ENCODE results near the gene CHST11.

The CHST11 gene

DNA sequence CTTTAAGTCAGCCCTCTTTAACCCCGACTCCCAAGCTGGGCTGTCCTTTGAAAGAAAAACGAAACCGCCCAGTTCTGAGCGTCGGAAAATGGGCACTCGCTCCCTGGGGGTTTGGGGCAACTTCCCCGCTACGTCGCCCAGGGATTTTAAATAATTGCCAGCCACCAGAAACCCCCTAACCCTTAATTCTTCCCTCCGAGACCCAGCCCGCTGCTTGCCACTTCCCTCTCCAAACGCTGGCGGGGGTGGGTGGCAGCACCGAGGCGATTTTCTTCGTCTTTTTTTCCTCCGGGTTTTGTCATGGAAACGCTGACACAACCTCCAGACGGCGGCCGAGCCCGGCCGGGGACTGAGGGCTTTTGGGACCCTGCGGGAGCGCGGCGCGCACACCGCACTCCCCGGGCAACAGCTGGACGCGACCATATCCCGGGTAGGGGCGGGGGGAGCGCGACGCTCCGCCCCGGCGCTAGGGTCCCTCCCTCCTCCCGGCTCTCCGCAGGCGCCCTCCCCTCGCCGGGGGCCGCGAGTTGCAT is at the start of gene CHST11:
Gene CHST11, plus strand, starts transcription at position 532 of the 533 bp plus-strand sequence.
- peak; percentile 52 to 62 for DNase-seq (ENCODE audit: low read depth in 2 of 2, low spot score in 1 of 2)

DNA sequence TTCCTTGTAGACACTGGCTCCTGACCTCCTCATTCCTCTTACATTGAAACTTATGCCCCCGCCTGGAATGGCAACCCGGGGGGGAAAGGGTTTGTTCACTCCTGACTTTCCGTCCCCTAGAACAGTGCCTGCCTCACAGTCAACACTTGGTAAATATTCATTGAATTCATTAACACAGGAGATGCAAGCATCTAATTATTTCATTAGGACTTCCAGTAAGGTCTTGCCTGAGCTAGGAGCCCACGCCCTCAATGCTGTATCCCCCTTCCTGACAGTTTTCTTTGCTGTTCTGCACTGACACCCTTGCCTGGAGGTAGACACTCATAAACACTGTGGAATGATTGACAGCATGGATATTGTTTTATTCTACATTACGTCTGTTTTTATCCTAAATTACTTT is 49.3 kb upstream of the CHST11 start:
- no peak for DNase-seq (ENCODE audit: low read depth in 2 of 2, low spot score in 1 of 2)

DNA sequence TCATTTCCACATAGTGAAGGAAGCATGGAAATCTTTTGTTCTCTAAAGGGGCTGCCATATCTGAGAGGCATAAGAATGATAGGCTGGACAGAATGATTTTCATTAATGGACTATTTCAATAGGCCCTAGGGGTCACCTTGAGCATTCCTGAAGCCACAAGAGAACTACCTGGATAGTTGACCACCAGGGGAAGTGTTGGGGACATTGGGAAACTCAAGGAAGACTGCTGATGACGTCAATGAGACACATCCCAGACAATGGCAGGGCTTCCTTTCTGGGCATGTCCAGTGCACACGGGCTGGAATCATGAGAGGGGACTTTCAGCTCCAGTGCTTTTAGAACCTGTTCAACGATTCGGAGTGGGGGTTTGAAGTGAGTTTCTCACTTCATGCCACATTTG is 48.8 kb upstream of the CHST11 start:
- DNase-seq (ENCODE audit: low read depth in 2 of 2, low spot score in 1 of 2) = no peak

DNA sequence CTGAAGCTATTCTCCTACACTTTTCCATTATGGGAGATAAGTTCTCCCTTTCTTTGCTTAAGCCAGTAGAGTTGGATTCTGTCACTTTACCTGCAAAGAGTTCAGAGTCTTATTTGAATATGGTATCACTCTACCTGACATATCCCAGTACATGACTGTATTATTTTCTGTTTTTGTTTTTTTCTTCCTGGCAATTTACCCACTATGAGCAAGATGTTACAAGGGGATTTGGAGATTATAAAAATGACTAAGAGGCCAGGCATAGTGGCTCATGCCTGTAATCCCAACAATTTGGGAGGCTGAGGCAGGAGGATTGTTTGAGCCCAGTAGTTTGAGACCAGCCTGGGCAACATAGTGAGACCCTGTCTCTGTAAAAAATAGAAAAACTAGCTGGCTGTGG is 46.4 kb upstream of the CHST11 start:
- no peak for DNase-seq (ENCODE audit: low read depth in 2 of 2, low spot score in 1 of 2)

DNA sequence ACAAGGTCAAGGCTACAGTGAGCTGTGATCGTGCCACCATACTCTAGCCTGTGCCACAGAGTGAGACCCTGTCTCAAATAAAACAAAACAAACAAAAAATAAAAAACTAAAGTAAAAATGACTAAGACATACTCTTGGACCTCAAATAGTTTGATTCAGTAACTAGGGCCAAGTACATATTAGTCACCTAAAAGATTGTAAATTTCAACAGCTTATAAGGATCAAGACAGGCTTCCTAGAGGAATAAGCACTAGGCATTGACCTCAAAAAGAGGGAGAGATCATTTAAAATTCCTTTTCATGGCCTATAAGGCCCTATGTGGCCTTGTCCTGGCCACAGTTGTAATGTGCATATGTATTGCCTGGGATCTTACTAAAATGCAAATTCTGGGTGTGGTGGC is 46.0 kb upstream of the CHST11 start:
- DNase-seq (ENCODE audit: low read depth in 2 of 2, low spot score in 1 of 2) = no peak

DNA sequence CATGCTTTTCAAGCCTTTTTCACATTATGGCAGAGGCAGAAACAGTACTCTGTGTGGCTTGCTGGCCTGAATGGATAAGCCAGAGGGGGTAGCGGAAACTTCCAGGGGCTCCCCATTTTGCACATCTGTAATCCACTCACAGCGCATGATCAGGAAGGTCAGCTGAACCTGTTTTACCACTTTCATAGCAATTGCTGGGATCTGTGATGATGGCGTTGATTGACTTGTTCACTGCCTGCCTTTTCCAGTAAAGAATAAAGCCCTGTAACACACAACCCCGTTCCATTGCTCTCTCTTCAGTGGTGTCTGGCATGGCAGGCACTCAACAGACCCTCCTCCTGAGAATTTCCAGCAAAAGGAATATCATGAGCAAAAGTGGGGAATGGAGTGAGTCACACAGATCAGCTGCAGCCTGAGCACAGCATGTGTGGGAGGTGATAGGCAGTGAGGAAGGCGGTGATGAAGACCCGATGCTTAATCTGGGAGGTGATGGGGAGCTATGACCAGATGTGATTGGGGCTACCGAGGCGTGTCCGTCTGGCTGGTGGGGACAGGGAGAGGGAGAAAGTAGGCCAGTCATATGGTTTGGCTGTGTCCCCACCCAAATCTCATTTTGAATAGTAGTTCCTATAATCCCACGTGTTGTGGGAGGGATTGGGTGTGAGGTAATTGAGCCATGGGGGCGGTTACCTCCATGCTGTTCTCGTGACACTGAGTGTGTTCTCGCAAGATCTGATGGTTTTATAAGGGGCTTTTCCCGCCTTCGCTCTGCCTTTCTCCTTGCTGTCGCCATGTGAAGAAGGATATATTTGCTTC is 44.7 kb upstream of the CHST11 start:
- no peak for DNase-seq (ENCODE audit: low read depth in 2 of 2, low spot score in 1 of 2)

DNA sequence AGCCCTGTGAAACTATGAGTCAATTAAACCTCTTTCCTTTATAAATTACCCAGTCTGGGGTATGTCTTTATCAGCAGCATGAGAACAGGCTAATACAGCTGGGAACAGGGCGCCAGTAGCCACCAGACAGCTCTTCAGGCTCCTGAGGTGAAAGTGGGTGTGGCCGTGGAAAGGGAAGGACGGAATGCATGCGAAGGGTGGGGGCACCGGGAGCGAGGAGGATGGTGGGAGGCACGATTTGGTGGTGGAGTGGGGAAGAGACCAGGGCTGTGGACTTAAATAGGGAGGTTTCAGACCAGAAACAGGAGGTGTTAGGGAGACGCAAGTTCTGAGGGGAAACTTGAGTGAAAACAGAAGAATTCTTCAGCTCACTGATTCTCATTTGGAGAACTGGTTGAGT is 44.1 kb upstream of the CHST11 start:
- DNase-seq (ENCODE audit: low read depth in 2 of 2, low spot score in 1 of 2) = no peak

DNA sequence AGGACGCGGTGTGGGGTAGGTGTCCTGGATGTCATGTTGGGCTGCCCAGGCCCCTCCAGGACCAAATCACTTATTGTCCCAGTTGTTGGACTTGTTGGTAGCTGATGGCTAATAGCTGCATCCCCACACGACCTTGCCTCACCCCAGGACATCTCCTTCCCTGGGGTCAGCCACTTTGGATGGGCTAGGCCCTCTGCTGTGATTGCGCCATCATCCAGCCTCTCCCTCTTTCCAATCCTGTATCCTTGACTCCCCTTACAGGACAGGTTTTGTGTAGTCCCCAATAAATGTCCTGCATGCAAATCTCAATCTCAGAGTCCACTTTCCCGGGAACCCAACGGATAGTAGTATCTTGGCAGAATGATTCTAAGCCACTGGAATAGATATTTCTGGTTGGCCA is 43.4 kb upstream of the CHST11 start:
- DNase-seq (ENCODE audit: low read depth in 2 of 2, low spot score in 1 of 2) = no peak

DNA sequence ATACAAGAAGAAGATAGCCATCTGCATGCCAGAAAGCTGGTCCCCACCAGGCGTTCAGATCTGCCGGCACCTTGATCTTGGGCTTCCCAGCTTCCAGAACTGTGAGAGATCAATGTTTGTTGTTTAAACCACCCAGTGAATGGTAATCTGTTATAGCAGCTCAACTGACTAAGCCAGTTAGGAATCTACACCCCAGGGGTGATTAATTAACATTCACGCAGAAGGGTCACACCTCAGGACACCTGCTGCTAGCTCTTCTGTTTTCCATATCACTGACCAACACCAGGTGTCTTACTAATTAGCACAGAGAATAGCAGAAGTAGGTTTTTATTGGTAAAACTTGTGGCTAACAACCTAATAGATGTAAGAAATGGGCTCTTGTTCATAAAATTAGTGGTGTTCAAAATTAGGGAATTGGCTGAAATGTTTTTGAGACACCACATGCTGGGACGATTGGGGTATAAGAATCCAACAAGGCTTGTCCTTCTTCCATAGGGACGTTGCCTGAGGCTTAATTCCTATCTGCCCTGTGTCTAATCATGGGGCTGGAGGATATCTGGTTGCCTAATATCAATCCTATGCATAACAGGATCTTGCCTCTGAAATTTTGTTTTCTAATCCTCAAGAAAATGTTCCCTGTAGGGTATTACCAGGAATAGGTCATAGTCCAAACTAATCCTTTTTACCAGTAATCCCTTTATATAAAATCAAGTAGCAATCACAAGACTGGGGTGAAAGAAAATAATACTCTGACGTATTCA is 42.0 kb upstream of the CHST11 start:
- DNase-seq (ENCODE audit: low read depth in 2 of 2, low spot score in 1 of 2) = no peak

DNA sequence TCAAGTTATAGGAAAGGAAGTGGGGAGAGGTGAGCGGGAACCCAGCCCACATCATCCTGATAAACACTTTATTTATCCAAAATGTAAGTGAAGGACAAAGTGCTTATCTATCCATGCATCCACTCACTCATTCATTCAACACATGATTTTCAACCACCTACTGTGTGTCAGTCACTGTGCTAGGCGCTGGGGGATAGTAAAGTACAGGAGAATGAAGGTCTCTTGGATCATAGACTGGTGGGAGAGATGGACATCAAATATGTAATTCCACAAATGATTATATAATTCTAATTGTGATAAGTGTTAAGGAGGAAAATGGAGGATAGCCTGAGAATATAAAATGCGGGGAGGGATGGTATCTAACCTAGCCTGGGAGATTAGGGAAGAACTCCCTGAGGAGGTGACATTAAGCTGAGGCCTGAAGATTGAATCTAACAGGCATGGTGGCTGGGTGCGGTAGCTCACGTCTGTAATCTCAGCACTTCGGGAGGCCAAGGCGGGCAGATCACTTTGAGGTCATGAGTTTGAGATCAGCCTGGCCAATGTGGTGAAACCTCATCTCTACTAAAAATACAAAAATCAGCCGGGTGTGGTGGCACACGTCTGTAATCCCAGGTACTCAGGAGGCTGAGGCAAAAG is 41.3 kb upstream of the CHST11 start:
- no peak for DNase-seq (ENCODE audit: low read depth in 2 of 2, low spot score in 1 of 2)

DNA sequence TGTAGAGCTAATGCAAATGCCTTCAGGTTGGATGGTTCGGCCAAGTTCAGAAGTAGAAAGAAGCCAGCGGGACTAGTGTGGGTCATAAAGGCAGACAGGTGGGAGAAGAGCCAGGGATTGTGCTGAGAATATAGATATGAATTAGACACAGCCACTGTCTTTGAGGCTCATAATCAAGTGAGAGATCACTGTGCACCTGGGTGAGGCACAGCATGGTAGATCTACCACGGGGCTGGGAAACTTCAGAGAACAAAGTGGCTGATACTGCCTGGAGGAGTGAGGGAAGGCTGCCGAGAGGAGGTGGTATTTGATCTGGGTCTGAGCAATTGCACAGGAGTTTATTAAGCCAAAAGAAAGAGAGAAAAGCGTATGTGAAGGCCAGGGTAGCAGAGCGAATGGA is 40.6 kb upstream of the CHST11 start:
- no peak for DNase-seq (ENCODE audit: low read depth in 2 of 2, low spot score in 1 of 2)

DNA sequence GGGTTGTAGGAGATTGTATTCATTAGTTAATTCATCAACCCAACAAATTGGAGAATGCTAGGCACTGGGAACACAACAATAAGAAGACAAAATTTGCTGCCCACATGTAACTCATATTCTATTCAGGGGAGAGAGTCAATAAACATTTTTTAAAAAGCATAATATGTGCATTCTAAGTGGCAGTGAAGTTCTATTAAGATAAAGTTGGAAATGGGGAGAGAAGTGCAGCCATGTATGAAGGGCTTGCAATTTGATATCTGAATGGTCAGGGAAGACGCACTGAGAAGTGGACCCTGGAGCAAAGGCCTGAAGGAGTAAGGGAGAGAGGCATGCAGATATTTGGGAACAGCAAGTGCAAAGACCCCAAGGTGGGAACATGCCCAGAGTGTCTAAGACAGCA is 40.2 kb upstream of the CHST11 start:
- no peak for DNase-seq (ENCODE audit: low read depth in 2 of 2, low spot score in 1 of 2)

DNA sequence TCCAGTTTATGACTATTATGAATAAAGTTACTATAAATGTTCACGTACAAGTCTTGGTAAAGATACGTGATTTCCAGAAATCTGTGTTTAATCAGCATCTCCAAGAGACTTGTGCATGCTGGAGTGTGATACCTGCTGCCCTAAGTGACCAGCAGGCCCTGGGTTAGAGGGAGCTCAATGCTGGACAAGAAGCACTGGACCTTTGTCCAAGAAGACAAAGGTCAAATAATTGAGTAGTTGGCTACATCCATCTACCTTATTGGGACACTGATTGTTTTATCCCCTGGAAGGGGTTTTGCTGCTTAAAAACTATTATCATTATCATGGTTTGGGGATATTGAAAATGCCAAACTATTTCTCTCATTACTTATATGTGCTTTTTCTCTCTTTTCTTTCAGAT is 37.0 kb upstream of the CHST11 start:
- DNase-seq (ENCODE audit: low read depth in 2 of 2, low spot score in 1 of 2) = no peak

DNA sequence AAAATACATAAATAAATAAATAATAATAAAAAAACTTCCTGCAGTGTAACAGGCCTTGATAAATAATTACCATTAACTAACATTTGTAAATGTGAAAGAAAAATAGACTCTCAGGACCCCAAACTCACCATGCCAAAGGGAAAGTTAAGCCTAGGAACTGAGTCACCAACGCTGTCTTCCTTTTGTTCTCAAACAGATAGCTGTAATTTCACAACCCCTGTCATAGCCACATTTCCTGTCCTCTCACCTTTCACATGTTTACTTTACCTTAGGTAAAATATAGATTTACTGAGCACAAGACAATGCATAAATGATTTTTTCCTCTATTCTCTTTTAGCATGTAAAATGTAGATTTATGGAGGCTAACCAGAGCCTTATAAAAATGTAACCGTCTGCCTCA is 35.9 kb upstream of the CHST11 start:
- no peak for DNase-seq (ENCODE audit: low read depth in 2 of 2, low spot score in 1 of 2)

DNA sequence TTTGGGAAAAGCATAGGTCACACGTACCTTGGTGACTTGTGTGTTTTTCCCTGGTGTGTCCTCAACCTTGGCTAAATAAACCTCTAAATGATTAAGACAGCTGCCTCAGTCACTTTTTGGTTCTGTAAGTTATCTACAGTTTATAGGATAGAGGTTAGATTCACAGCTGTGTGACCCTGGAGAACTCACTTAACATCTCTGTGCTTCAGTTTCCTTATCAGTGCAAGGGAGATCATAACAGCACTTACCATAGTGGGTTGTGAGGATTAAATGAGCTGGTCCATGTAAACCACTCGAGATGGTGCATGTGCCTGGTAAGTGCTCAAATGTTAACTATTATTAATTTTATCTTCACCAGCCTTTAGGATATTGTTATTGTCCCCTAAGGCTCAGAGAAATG is 35.4 kb upstream of the CHST11 start:
- no peak for DNase-seq (ENCODE audit: low read depth in 2 of 2, low spot score in 1 of 2)

DNA sequence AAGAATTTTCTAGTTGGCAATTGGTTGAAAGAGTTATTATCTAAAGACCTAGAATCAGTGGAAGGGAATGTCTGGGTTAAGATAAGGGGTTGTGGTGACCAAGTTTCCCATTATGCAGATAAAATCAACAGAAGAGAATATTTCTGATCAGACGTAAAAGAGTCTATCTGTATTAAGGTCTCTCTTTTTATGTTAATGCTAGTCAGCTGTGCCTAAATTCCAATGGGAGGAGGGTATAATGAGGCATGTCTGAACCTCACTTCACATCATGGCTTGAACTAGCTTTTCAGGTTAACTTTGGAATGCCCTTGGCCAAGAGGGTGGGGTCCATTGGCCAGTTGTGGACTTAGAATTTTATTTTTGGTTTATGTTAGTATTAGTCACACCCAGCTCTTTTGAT is 34.3 kb upstream of the CHST11 start:
- no peak for DNase-seq (ENCODE audit: low read depth in 2 of 2, low spot score in 1 of 2)

DNA sequence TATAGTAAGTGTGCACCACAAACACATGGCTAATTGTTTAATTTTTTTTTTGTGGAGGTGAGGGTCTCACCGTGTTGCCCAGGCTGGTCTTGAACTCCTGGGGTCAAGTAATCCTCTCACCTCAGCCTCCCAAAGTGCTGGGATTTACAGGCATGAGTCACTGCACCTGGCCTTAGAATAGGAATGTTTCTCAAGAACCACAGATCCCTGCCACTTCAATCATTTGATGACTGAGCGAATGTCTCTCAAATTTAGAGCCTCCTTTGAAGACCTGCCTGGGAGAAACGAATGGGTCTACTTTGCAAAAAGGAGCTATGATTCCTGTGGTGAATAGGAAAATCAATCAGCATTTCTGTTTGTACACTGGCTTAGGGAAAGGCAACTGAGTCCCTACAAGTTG is 33.5 kb upstream of the CHST11 start:
- DNase-seq (ENCODE audit: low read depth in 2 of 2, low spot score in 1 of 2) = no peak

DNA sequence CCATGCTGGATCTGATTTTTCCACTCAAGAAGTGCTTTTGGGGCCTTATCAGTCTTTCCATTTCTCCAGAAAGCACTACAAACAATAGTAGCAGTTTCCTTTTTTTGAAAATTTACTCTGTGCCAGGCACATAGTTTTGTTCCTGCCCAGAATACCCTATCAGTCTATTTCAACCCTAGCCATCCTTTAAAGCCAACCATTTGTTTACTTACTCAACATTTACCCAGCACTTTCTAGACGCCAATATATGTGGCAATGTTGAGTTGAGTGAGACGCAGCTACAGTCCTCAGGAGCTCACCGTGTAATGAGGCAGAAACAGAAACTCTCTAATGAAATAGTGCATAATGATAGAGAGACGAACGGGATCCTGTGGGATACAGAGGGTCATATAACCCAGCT is 32.9 kb upstream of the CHST11 start:
- DNase-seq (ENCODE audit: low read depth in 2 of 2, low spot score in 1 of 2) = no peak

DNA sequence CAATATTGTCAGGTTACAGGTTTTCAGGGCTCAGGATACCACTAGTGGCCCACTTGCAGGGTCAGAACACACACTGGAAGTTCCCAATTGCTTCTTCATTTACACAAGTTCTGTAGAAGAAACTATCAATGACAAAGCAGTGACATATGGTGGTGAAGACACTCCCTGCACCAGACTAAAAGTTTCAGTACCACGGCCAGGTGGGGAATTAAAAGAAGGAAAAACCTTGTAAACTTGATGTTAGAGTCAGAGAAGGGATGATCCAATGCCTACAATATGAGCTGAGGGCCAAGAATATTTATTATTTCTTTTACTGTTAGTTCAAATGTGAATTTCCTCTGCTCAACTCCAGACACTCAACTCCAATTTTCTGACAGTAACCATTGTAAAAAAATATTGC is 31.8 kb upstream of the CHST11 start:
- no peak for DNase-seq (ENCODE audit: low read depth in 2 of 2, low spot score in 1 of 2)

DNA sequence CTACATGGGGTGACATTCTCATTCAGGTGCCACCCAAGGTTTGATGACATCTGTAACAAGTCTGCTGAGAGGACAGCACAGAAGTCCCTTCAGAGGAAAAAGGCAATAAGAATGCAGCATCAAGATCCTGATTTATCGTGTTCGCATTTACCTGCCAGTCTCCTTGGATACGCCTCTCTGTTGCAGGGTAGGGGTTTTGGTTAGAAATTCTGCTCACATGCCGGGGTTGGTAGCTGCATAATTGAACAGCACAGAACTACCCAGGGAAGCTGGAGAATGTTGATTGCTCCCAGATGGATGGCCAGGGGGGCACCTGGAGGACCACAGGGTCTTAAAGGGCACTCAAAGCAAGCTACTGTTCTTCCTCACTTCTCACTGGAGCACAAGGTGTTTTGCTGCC is 31.1 kb upstream of the CHST11 start:
- no peak for DNase-seq (ENCODE audit: low read depth in 2 of 2, low spot score in 1 of 2)

DNA sequence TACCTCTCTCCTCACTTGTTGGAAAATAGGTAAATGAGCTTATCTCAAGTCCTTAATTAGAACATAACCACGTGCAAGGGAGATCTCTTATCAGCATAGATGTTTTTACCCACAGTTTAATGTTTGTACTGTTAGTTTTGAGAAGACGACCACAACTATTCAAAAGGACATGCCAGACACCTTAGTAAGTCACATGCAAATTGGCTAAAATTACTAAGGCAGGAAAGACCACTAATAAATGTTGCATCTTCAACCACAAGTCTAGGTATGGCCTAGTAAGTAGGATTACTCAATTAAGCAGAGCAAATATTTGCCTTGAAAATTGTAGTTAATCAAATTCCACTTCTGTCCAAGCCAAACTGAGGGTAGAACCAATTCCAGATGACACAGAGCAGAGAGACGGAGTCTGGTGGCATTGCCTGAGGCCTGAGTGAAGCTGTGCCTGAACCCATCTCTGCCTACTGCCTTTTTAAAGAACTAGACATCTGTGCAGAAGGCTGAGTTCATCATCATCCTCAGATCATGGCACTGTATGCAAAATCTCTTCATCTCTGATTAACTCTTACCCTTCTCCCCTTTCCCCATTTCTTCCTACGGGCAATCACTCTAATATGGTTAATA is 29.7 kb upstream of the CHST11 start:
- DNase-seq (ENCODE audit: low read depth in 2 of 2, low spot score in 1 of 2) = no peak

DNA sequence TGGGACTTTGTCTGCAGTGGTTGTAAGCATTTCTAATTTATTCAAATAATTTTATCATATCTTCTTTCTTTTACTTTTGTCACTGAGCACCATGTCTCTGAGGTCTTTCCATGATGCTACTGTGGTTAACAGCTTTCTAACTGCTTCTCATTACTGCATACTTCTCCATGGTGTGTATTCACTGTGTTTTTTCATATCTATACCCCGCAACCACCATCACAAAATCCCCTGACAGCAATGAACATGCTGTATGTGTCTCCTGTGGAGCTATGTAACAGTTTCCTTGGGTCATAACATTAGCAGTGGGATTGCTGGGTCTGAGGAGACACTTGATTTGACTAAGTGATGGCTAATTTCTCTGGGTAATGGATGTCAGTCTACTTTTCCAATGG is 29.2 kb upstream of the CHST11 start:
- DNase-seq (ENCODE audit: low read depth in 2 of 2, low spot score in 1 of 2) = no peak
